Measurements from ENCODE around the gene ACOD1.
A peak's percentile ranks its signal among the peaks of the same experiment; 100 is the strongest.
"Not testable (repeated sequence)": the region's sequence is repeated elsewhere in the genome, so short reads cannot be mapped to it uniquely, and the experiment has no call there.

The ACOD1 gene

DNA sequence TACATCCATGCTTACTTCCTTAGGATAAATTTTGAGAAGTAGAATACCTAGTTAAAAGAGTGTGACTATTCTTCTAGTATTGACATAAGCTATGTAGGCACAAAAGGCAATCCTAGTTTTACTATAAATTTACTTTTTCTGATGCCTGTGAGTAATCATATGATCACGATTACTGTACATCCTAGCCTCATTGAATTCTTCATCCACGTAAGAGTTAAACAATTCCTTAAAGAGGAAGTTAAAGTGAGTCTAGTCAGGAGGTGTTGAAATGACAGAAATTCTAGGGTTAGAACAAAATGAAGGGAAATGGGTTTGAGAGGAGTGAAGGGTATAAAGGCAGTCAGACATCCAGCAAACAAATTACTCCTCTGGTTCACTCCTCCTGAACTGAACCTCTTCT, at the start of gene ACOD1:
TSS of gene ACOD1 (plus strand) at position 363 of the 400 bp plus-strand sequence. CDS start 48 bp downstream, outside the sequence.
- no peak for DNase-seq

DNA sequence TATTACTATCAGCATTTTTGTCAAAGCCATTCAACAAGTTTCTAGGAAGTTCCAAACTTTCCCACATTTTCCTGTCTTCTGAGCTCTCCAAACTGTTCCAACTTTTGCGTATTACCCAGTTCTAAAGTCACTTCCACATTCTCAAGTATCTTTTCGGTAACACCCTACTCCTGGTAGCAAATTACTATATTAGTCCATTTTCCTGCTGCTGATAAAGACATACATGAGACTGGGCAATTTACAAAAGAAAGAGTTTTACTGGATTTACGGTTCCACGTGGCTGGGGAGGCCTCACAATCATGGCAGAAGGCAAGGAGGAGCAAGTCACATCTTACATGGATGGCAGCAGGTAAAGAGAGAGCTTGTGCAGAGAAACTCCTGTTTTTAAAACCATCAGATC, 49.2 kb upstream of the ACOD1 start:
- not testable (repeated sequence) for DNase-seq

DNA sequence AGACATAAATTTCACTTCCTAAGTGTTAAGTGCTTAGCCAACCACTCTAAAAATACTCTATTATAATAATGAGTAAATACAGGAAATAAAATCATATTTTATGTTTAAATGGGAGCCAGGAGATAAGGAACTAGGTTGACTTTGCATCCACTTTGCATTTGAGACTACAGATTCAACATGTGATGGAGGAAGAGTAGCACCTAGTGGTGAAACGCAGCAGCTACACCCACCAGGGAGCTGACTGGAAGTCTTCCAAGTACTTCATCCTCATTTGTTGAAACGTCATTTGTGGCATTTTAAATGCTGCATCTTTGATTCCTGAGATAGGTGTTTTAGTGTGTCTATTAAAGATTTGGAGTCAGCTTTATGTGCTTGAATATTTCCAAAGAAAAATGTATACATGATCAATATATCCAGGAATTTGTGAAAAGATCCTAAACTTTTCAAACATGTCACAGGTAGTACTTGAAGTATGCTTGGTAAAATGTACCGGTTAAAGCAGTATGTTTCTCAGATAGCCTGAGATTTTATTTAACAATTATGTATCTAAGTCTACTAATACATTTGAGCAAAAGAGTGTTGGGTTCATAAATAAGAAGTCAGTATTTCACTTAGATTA, 44.7 kb upstream of the ACOD1 start:
- DNase-seq, result peak; percentile 68

DNA sequence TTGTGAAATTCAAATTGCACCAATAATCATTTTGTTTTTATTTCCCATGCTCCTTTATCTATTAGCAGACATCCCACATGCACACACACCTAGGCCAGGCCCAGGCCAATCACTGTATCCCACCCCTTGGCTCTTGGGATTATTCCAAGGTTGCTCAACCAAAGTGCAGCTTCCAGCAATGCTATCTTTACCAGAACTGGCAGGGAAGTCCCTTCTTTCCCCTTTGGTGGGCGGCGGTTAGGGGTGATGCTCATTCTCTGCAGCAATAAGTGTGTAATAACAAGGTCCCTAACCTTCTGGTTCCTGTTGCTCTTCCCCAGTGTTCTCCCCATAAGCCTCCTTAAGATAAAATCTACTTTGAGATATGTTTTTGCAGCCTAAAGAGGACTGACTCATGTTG, 43.8 kb upstream of the ACOD1 start:
- no peak for DNase-seq

DNA sequence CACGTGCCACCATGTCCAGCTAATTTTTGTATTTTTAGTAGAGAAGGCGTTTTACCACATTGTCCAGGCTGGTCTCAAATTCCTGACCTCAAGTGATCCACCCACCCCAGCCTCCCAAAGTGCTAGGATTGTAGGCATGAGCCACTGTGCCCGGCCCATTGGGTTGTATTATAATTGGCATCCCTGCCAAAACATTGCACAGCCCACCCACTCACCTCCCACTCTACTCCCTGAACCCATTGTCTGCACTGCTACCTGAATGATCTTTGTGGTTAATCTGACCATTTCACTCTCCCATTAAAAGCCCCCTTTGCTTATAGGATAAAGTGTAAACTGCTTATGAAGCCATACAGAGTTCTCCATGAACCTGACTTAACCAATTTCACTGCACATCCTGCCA, 35.8 kb upstream of the ACOD1 start:
- no peak for DNase-seq

DNA sequence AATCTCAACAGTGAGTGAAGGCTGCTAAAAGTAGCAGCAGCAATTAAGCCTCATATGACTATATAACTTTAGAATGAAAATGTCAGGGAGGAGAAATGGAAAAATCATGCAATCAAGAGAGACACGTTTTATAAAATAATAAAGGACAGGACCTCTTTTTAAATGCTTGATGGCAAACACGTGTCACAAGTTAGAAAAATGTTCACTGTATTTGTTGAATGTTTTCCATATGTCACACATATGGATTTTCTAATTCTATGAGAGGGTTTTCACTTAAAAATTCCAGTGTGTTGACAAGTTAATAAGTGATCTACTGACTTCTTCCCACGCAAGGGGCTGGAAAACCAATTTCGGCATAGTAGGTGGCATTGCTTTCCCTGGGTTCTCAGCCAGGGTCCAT, 34.4 kb upstream of the ACOD1 start:
- DNase-seq, result no peak

DNA sequence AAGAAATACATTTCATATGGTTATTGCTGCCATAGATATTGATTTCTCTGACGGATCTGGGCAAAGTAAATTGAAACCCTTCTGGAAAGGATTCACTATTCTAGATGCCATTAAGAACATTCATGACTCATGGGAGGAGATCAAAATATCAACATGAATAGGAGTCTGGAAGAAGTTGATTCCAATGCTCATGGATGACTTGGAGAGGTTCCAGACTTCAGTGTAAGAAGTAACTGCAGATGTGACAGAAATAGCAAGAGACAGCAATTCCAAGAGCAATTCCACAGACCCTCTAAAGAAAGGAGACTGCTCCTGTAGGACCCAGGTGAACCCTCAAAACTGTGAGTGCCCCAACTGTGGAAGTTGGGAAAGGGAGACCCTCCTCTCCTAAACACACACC, 31.2 kb upstream of the ACOD1 start:
- DNase-seq, result no peak

DNA sequence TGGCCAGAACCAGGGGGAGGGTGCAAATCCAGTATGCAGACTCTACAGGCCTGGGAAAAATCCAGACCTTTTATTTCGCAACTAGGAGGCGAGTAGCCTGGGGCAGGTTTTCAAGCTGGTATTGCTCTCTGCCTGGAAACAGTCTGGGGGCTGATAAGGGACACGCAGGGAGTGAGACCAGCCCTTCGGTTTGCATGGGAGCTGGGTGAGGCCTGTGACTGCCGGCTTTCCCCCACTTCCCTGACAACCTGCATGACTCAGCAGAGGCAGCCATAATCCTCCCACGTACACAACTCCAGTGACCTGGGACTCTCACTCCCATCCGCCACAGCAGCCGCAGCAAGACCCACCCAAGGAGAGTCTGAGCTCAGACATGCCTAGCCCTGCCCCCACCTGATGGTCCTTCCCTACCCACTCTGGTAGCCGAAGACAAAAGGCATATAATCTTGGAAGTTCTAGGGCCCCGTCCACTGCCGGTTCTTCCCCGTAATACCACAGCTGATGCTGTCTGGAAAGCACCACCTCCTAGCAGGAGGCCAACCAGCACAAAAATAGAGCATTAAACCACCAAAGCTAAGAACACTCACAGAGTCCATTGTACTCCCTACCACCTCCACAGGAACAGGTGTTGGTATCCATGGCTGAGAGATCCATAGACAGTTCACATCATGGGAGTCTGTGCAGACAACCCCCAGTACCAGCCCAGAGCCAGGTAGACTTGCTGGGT, 30.4 kb upstream of the ACOD1 start:
- not testable (repeated sequence) for DNase-seq

DNA sequence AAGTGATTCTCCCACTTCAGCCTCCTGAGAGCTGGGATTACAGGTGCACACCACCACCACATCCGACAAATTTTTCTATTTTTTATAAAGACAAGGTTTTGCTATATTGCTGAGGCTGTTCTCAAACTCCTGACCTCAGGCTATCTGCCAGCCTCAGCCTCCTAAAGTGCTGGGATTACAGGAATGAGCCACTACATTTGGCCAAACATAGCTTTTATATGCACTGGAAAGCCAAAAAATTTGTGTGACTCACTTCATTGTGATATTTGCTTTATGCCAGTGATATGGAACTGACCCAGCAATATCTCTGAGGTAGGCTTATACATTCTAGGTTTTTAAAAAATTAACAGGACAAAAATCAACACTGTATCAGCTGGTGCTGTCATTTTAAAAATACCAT, 26.8 kb upstream of the ACOD1 start:
- no peak for DNase-seq

DNA sequence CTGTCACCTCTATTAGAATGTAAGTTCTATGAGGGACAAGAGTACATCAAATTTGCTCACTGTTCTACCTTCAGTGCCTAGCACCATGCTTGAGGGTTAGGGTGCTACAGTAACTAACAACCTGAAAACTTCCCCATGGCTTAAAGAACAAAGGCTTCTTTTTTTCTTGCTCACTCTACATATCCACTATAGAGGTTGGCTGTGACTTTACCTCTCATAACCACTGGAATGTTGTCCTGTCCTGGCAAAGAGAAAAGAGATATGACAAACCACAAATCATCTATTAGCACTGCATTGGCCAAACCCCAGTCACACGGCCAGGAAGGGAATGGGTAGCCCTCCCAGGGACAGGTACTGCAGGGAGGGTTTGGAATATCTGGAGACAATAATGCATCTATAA, 23.2 kb upstream of the ACOD1 start:
- DNase-seq, result no peak

DNA sequence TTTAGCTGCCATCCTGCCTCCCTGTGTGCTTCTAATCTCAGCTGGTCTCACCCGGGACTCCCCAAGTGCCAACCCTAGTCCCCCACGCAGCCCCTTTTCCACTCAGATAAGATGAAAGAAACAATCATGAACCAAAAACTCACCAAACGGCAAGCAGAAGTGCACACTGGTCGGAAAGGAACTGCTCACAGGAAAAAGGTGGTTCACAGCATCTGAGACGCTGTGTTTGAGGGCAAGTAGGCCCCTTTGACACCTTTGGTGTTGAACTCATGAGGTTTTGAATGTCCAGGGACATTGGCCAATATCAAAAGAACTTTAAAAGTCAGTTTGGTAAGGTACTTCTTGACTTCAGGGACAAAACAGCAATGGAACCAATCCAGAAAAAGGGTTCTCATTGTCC, 20.4 kb upstream of the ACOD1 start:
- DNase-seq, result no peak

DNA sequence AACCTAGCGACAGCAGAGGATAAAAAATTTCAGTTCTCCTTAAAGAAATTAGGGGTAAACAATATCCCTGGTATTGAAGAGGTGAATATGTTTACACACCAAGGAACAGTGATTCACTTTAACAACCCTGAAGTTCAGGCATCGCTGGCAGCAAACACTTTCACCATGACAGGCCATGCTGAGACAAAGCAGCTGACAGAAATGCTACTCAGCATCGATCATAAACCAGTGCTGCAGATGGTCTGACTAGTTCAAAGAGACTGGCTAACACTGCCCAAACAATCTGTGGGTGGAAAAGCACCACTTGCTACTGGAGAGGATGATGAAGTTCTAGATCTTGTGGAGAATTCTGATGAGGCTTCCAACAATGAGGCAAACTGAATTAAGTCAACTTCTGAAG, 19.9 kb upstream of the ACOD1 start:
- DNase-seq, result no peak

DNA sequence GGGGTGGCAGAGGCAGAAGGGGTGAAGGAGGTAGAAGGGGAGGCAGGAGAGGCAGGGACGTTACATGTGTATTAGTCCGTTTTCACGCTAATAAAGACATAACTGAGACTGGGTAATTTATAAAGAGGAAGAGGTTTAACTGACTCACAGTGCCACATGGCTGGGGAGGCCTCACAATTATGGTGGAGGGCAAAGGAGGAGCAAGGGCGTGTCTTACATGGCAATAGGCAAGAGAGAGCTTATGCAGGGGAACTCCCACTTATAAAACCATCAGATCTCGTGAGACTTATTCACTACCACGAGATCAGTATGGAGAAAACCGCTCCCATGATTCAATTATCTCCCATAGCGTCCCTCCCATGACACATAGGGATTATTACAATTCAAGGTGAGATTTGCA, 19.0 kb upstream of the ACOD1 start:
- DNase-seq, result no peak

DNA sequence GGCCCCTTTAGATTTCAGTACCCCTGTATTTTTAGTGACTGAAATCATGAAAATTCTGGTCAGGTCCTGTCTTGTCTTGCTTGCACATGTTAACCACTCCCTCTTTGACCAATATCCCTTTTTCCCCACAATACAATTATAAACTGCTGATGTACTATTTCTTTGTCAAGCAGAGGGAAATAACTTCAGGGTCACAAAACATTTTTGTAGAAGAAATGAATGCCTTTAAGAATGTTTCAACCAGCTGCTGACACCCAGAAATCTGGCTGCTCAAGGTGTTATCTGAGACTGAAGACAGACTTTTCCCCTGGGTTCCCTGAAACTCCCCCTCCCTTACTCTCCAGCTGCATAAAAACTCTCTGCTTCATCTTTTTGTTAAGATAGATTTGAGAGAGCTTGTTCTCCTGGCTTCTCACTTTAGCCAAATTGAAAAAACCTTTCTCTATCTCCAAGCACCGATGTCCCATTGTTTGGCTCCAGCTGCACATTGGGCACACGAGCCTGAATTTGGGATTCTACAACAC, 18.4 kb upstream of the ACOD1 start:
- no peak for DNase-seq

DNA sequence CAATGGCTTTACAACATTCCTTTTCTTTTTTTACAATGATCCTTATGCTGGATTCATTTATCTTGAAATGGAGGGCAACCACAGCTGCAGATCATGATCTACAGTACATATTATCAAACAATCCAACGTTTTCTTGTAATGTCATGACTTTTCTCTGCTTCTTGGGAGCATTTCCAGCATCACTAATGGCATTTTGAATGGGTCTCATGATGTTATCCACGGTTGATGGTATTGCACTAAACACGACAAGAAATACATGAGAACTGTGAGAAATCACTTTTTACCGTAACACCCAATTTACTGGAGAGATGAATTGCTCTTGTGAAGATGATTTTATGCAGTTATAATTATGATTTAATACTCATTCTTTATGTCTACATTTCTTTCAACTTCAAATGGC, 16.2 kb upstream of the ACOD1 start:
- DNase-seq, result no peak

DNA sequence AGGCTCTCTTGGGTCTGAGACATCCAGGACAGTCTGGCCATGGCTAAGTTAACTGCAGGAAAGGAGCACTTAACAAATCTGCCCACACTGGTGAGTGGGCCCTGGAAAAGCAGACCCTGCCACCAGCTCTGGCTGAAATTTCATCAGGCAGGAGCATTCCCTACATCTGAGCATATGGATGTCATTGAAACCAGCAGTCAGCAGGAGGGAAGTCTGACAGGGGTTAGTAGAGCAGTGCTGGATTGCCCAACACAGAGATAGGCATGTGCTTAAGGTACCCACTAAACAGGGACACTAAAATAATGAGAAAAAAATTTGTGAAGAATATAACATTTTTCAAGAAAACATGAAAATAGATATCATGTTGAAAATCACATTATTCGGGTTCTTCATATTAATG, 13.6 kb upstream of the ACOD1 start:
- DNase-seq, result no peak

DNA sequence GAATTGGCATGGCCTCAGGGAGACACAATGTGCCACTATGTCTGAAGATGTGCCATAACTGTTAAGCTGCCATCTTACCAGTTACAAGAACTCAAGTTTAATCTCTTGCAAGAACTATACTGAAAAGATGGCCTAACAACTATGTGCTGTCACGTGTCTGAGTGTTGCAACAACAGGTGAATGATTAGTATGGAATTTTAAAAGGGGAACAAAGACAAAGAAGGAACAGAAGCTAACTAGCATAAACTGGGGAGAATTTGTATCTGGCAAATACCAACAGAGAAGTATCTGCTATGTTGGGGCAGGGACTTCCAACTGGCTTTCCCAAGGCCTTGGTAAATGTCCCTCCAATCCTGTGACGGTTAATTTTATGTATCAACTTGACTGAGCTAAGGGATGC, 11.5 kb upstream of the ACOD1 start:
- DNase-seq, result no peak

DNA sequence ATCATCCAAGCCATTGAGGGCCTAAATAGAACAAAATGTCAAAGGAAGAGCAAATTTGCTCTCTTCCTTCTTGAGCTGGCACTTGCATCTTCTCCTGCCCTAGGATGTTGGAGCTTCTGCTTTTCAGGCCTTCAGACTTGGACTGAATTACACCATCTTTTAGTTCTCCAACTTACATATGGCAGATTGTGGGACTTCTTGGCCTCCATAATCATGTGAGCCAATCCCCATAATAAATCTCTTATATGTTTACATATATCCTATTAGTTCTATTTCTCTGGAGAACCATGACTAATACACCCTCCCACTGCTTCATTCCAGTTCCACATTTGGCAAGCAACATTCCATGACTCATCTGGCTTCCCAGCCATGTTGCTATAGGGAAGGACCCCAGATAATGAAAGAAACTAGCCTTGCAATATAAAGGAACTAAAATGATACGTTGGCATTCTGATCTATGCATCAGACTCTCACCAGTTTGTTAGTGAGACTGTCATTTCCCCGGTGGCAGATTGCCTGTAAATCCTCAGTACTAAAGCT, 11.0 kb upstream of the ACOD1 start:
- no peak for DNase-seq

DNA sequence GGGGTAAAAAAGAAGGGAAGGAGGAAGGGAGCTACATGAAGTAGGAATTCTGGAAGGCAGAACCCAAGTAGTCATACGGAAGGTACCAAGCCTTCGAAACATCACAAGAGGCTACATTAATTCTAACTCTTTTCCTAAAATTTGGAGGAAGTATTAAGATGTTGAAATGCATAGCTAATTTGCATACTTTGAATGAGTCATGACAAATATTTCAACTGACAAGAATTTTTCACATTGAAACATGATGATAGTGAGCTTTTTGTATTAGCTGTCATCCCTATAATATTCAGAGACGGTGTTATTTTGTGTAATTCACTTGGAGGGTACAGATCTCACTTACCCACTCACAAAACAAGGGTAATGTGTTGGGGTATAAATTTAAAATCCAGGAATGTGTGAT, 9.1 kb upstream of the ACOD1 start:
- DNase-seq, result no peak

DNA sequence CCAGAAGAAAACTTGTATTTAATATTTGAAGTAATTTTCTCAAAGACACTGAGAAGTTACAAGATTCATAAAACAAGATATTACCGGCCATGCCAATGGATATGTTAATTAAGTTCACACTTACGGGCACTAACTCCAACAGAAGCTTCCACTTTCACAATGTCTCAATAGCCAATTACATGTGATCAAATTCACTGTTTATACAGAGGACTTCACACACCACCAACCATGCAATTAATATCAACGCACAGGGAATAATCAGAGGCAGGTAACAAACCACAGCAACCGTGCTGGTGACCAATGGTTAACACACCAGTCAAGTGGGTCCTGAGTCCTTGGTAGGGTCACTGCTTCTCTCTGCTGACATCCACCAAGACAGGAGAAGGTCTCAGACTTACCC, 5.9 kb upstream of the ACOD1 start:
- DNase-seq, result no peak

DNA sequence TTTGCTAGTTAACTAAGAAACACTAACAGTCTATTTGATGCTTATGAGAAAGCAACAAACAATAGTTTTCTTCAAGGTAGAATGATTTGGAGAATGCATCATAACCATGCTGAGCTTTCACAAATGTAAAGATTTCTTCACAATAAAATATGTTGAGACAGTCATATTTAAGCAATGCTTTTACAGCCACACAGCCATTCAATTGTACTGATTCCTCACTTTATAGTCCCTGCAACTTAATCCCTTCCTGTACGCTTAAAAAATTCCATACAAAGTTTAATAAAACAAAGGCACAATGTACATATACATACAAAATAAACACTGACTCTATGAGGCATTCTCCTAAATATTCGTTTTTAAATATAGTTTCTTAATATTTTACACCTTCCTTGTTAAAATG, 4.7 kb upstream of the ACOD1 start:
- no peak for DNase-seq

DNA sequence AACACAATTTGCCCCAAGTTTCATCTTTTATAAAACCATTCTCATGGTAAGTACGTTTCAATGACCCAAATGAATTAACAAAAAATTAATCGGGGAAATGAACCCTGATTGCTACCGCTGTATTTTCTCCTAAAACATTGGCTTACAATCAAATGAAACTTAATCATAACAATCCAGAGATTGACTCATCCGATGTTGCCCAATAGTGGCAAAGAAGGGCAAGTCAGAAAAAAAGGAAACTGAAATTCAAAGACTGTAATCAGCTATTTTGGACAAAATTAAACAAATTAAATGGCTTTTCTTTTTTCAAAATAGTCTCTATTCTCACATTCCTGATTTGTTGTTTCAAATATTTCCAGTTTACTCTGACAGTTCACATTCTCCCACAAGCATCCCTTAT, 3.9 kb upstream of the ACOD1 start:
- DNase-seq, result no peak

DNA sequence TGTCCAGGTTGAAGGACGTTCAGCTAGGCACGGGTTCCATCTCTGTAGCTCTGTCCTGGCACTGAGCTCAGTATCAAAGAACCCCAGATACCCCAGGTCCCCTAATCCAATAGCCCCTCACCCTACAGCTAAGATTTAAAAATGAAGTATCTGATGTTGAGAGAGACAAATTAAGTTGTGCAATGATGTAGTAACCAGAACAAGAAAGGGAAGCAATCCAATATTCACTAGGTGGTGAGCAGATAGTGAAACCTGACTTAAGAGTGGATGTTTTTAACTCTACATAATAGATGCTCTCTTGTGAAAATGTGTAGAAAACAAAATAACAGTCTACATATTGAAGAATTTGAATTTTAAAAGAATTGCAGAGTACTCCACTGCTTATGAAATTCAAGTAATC, 1.8 kb downstream of the ACOD1 start:
- no peak for DNase-seq

DNA sequence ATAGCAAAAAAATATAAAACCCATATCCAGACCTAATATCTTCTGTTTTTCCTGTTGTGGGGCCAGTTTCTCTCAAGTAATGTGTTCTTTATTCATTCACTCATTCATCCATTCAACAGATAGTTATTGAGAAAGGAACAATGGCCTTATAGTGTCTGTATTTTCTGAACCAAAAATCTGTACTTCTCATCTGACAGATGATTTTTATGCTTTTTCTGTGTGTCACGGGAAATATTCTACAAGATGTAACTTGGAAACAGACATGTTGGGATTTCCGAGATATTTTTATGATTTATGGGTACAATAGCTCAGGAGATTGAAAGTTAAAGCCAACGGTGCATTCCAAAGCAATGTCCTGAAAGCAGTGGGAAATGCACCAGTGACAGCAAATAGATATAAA, 5.7 kb downstream of the ACOD1 start:
- DNase-seq, result no peak

DNA sequence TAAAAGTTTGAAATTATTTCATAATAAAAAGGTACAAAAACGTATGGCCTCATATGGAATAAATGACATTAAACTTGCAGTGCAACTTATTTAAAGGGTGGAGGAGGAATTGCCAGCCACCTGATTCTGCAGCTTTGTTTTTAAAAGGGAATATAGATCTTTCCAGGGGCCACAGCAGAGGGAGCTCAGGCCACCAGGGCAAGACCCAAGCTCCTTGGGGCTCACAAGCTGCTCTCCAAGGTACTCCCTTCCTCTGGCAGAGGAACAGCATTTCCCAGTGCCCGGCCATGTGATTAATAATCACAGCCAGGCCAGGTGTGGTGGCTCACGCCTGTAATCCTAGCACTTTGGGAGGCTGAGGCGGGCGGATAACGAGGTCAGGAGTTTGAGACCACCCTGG, 6.2 kb downstream of the ACOD1 start:
- no peak for DNase-seq

Measured in midbrain (tissue), 1 donor.